ENCODE measurements around the gene MTLN.
A peak's percentile ranks its signal among the peaks of the same experiment; 100 is the strongest.

Gene MTLN

DNA sequence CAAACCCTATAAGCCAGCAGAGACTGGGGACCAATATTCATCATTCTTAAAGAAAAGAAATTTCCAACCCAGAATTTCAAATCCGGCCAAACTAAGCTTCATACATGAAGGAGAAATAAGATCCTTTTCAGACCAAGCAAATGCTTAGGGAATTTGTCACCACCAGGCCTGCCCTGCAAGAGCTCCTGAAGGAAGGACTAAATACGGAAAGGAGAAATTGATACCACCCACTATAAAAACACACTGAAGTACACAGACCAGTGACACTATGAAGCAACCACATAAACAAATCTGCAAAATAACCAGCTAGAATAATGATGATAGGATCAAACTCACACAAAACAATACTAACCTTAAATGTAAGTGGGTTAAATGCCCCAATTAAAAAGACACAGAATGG lies 29.9 kb downstream of the MTLN start:
- Histone ChIP-seq H3K36me3 (ENCODE audit: insufficient read depth, insufficient read length, low read length) (no peaks in the 10 kb centered on the region), H3K9me3 (ENCODE audit: insufficient read depth, low read length) (peaks cover 18% of the 10 kb centered on the region; the same call in 1 of the 2 replicates), H3K9ac (ENCODE audit: insufficient read length, low read depth) (no peak overlapping the region), H3K4me3 (ENCODE audit: insufficient read length, low read depth) (no peak overlapping the region), H3K27me3 (ENCODE audit: insufficient read depth, insufficient read length) (no peaks in the 10 kb centered on the region), H3K4me1 (ENCODE audit: insufficient read depth, insufficient read length) (no peaks in the 10 kb centered on the region)
- DNase-seq (ENCODE audit: low read depth, low spot score): no peak
- TF ChIP-seq ZNF274 (IDR thresholded peaks at IDR 0.05; ENCODE audit: low read depth, low read length) (no peak), SUZ12 (IDR thresholded peaks at IDR 0.05; ENCODE audit: extremely low read depth, insufficient read depth, insufficient read length) (no peak), YY1 (IDR thresholded peaks at IDR 0.05; ENCODE audit: insufficient read depth, insufficient read length) (no peak)

DNA sequence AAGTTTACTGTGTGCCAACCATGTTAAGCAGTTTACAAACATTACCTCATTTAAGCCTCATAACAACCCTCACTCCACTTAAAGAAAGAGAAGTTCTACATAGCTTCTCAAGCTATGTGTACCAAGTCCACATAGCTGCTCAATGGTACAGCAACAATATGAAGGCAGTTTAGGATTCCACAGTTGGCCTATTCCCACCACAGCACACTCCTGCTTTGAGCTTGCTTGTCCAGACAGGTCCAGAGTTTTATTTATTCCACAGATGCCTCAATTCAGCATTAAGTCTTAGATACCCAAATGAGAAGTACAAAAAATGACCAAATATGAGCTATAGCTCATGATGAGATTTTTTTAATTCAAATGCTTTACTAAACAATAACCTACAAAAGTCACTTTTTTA lies 32.3 kb downstream of the MTLN start:
- Histone ChIP-seq H3K4me1 (ENCODE audit: insufficient read depth, insufficient read length) (no peaks in the 10 kb centered on the region), H3K9me3 (ENCODE audit: insufficient read depth, low read length) (peaks cover 18% of the 10 kb centered on the region; the same call in 1 of the 2 replicates), H3K9ac (ENCODE audit: insufficient read length, low read depth) (no peak overlapping the region), H3K27me3 (ENCODE audit: insufficient read depth, insufficient read length) (no peaks in the 10 kb centered on the region), H3K36me3 (ENCODE audit: insufficient read depth, insufficient read length, low read length) (no peaks in the 10 kb centered on the region), H3K4me3 (ENCODE audit: insufficient read length, low read depth) (no peak overlapping the region)
- DNase-seq (ENCODE audit: low read depth, low spot score): no peak
- TF ChIP-seq YY1 (IDR thresholded peaks at IDR 0.05; ENCODE audit: insufficient read depth, insufficient read length) (no peak), ZNF274 (IDR thresholded peaks at IDR 0.05; ENCODE audit: low read depth, low read length) (no peak), SUZ12 (IDR thresholded peaks at IDR 0.05; ENCODE audit: extremely low read depth, insufficient read depth, insufficient read length) (no peak)

DNA sequence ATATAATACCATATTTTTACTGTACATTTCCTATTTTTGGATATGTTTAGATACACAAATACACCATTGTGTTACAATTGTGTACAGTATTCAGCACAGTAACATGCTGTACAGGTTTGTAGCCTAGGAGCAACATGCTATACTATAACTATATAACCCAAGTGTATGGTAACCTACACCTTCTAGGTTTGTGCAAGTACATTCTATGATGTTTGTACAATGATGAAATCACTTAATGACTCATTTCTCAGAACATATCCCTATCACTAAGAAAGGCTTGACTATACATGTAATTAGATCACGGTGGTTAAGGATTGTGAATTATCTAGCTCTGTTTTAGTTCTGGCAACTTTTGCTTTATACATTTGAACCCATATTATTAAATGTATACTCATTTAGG lies 38.8 kb downstream of the MTLN start:
- no peak for DNase-seq (ENCODE audit: low read depth, low spot score)
- Histone ChIP-seq H3K9me3 (ENCODE audit: insufficient read depth, low read length) (no peaks in the 10 kb centered on the region), H3K9ac (ENCODE audit: insufficient read length, low read depth) (no peak overlapping the region), H3K4me1 (ENCODE audit: insufficient read depth, insufficient read length) (no peaks in the 10 kb centered on the region), H3K27me3 (ENCODE audit: insufficient read depth, insufficient read length) (no peaks in the 10 kb centered on the region), H3K4me3 (ENCODE audit: insufficient read length, low read depth) (no peak overlapping the region), H3K36me3 (ENCODE audit: insufficient read depth, insufficient read length, low read length) (no peaks in the 10 kb centered on the region)
- TF ChIP-seq YY1 (IDR thresholded peaks at IDR 0.05; ENCODE audit: insufficient read depth, insufficient read length) (no peak), ZNF274 (IDR thresholded peaks at IDR 0.05; ENCODE audit: low read depth, low read length) (no peak), SUZ12 (IDR thresholded peaks at IDR 0.05; ENCODE audit: extremely low read depth, insufficient read depth, insufficient read length) (no peak)

DNA sequence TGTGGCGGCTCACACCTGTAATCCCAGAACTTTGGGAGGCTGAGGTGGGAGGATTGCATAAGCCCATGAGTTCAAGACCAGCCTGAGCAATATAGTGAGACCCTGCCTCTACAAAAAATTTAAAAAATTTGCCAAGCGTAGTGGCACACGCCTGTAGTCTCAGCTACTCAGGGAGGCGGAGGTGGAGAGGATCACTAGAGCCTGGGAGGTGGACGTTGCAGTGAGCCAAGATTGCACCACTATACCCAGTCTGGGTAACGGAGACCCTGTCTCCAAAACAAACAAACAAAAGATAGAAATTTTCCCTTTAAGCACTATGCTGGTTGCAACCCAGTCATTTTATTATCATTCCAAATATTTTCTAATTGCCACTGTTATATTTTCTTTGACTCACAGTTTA lies 39.8 kb downstream of the MTLN start:
- Histone ChIP-seq H3K4me3 (ENCODE audit: insufficient read length, low read depth) (no peak overlapping the region), H3K9me3 (ENCODE audit: insufficient read depth, low read length) (no peaks in the 10 kb centered on the region), H3K9ac (ENCODE audit: insufficient read length, low read depth) (no peak overlapping the region), H3K27me3 (ENCODE audit: insufficient read depth, insufficient read length) (no peaks in the 10 kb centered on the region), H3K36me3 (ENCODE audit: insufficient read depth, insufficient read length, low read length) (no peaks in the 10 kb centered on the region), H3K4me1 (ENCODE audit: insufficient read depth, insufficient read length) (no peaks in the 10 kb centered on the region)
- TF ChIP-seq SUZ12 (IDR thresholded peaks at IDR 0.05; ENCODE audit: extremely low read depth, insufficient read depth, insufficient read length) (no peak), YY1 (IDR thresholded peaks at IDR 0.05; ENCODE audit: insufficient read depth, insufficient read length) (no peak), ZNF274 (IDR thresholded peaks at IDR 0.05; ENCODE audit: low read depth, low read length) (no peak)
- no peak for DNase-seq (ENCODE audit: low read depth, low spot score)

DNA sequence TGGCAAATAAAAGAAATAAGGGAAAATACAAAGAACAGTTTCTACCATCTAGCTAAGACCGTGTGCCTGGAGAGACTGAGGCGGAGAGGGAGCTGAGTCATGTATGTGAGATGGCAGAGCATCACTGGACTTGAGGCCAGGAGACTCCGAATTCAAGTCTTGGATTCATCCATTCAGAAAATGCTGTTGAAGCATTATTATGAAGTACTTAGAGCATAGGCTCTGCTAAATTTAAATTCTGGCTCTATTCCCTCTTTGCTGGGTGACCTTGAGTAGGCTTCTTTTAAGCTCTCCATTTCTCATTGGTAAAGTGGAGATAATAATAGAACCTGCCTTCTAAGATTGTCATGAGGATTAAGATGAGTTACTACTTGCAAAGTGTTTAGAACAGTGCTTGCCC lies 42.2 kb downstream of the MTLN start:
- no peaks in the 10 kb centered on the region for H3K9me3 ChIP-seq (ENCODE audit: insufficient read depth, low read length)
- H3K27me3 ChIP-seq (ENCODE audit: insufficient read depth, insufficient read length): no peaks in the 10 kb centered on the region
- no peak overlapping the region for H3K4me3 ChIP-seq (ENCODE audit: insufficient read length, low read depth)
- no peaks in the 10 kb centered on the region for H3K4me1 ChIP-seq (ENCODE audit: insufficient read depth, insufficient read length)
- no peak for DNase-seq (ENCODE audit: low read depth, low spot score)
- H3K9ac ChIP-seq (ENCODE audit: insufficient read length, low read depth): no peak overlapping the region
- H3K36me3 ChIP-seq (ENCODE audit: insufficient read depth, insufficient read length, low read length): no peaks in the 10 kb centered on the region
- TF ChIP-seq SUZ12 (IDR thresholded peaks at IDR 0.05; ENCODE audit: extremely low read depth, insufficient read depth, insufficient read length) (no peak), ZNF274 (IDR thresholded peaks at IDR 0.05; ENCODE audit: low read depth, low read length) (no peak), YY1 (IDR thresholded peaks at IDR 0.05; ENCODE audit: insufficient read depth, insufficient read length) (no peak)

DNA sequence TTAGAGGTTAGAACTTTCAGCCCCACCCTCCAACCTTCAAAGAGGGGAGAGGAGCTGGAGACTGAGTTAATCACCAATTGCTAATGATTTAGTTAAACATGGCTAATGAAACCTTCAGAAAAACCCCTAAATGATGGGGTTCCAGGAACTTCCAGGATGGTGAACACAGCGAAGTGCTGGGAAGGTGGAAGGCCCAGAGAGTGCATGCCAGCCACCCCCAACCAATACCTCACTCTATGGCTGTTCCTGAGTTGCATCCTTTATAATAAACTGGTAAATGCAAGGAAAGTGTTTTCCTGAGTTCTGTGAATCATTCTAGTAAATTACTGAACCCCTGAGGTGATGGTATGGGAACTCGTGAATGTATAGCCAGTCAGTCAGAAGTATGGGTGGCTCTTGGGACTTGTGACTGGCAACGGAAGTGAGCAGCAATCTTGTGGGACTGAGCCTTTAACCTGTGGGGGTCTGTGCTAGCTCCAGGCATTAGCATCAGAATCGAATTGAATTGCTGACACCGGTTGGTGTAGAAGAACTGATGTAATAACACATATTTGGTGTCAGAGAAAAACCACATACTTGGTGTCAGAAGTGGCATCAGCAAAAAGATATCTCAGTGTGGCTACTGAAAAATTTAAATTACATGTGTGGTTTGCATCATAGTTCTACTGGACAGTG lies 44.9 kb downstream of the MTLN start:
- TF ChIP-seq YY1 (IDR thresholded peaks at IDR 0.05; ENCODE audit: insufficient read depth, insufficient read length) (no peak), ZNF274 (IDR thresholded peaks at IDR 0.05; ENCODE audit: low read depth, low read length) (no peak), SUZ12 (IDR thresholded peaks at IDR 0.05; ENCODE audit: extremely low read depth, insufficient read depth, insufficient read length) (no peak)
- Histone ChIP-seq H3K9me3 (ENCODE audit: insufficient read depth, low read length) (no peaks in the 10 kb centered on the region), H3K9ac (ENCODE audit: insufficient read length, low read depth) (no peak overlapping the region), H3K4me1 (ENCODE audit: insufficient read depth, insufficient read length) (no peaks in the 10 kb centered on the region), H3K36me3 (ENCODE audit: insufficient read depth, insufficient read length, low read length) (peaks cover 2% of the 10 kb centered on the region), H3K4me3 (ENCODE audit: insufficient read length, low read depth) (no peak overlapping the region), H3K27me3 (ENCODE audit: insufficient read depth, insufficient read length) (no peaks in the 10 kb centered on the region)
- DNase-seq (ENCODE audit: low read depth, low spot score): peak; percentile 64

DNA sequence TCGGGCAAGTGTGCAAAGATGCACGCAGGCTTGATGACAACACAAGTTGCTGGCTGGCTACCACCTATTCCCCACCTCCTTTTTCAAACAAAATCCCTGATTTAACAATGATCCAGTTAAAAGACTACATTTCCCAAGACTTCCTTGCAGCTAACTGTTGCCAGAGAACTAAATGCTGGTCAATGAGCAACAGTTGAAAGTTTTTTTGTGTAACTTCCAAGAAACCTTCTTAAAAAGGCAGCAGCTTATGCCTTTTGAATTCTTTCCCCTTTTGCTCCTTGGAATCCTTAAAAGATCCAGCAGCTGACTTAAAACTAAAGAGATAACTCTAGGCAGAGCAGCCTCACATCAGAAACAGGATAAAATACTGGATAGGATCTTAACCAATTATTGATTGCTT lies 46.1 kb downstream of the MTLN start:
- Histone ChIP-seq H3K36me3 (ENCODE audit: insufficient read depth, insufficient read length, low read length) (peaks cover 2% of the 10 kb centered on the region), H3K9ac (ENCODE audit: insufficient read length, low read depth) (no peak overlapping the region), H3K27me3 (ENCODE audit: insufficient read depth, insufficient read length) (no peaks in the 10 kb centered on the region), H3K4me3 (ENCODE audit: insufficient read length, low read depth) (no peak overlapping the region), H3K9me3 (ENCODE audit: insufficient read depth, low read length) (no peaks in the 10 kb centered on the region), H3K4me1 (ENCODE audit: insufficient read depth, insufficient read length) (no peaks in the 10 kb centered on the region)
- no peak for DNase-seq (ENCODE audit: low read depth, low spot score)
- no peak for TF ChIP-seq YY1 (IDR thresholded peaks at IDR 0.05; ENCODE audit: insufficient read depth, insufficient read length)
- TF ChIP-seq ZNF274 (IDR thresholded peaks at IDR 0.05; ENCODE audit: low read depth, low read length): no peak
- TF ChIP-seq SUZ12 (IDR thresholded peaks at IDR 0.05; ENCODE audit: extremely low read depth, insufficient read depth, insufficient read length): no peak
